NCI-H82 treated with DMSO at 0.1 percent for 48 hours (cell line): ENCODE measurements around the gene FAF1.

Source experiments
- DNase-seq: peaks from one replicate; lab custom pipeline; 2025; ENCODE audit not compliant: unreplicated experiment; lab: John Stamatoyannopoulos, UW

Gene FAF1

GRCh38 chr1:50505427-50505826 is 454.6 kb downstream of the FAF1 start:
- no peak for DNase-seq

- DNase-seq = no peak
Observed at GRCh38 chr1:50503515-50503914, 456.6 kb downstream of the FAF1 start.

- DNase-seq = no peak
Observed at GRCh38 chr1:50502147-50502546, 457.9 kb downstream of the FAF1 start.

GRCh38 chr1:50497007-50497406 is 463.1 kb downstream of the FAF1 start:
- DNase-seq = no peak

- DNase-seq = no peak
Observed at GRCh38 chr1:50493710-50494109, 466.4 kb downstream of the FAF1 start.

GRCh38 chr1:50492142-50492541 is 467.9 kb downstream of the FAF1 start:
- no peak for DNase-seq

GRCh38 chr1:50491142-50491541 is 468.9 kb downstream of the FAF1 start:
- DNase-seq = no peak

GRCh38 chr1:50490640-50491039 is 469.4 kb downstream of the FAF1 start:
- DNase-seq = no peak

- DNase-seq = no peak
Observed at GRCh38 chr1:50488876-50489275, 471.2 kb downstream of the FAF1 start.

GRCh38 chr1:50488356-50488755 is 471.7 kb downstream of the FAF1 start:
- no peak for DNase-seq

GRCh38 chr1:50487725-50488124 is 472.3 kb downstream of the FAF1 start:
- no peak for DNase-seq

GRCh38 chr1:50481142-50481736 is 478.8 kb downstream of the FAF1 start:
- DNase-seq = no peak

GRCh38 chr1:50476800-50477199 is 483.3 kb downstream of the FAF1 start:
- DNase-seq = no peak

- DNase-seq = no peak
Observed at GRCh38 chr1:50474859-50475809, 484.9 kb downstream of the FAF1 start.

GRCh38 chr1:50473513-50473912 is 486.6 kb downstream of the FAF1 start:
- DNase-seq = no peak

GRCh38 chr1:50471967-50472366 is 488.1 kb downstream of the FAF1 start:
- DNase-seq = no peak

GRCh38 chr1:50462964-50463363 is 497.1 kb downstream of the FAF1 start:
- no peak for DNase-seq

- DNase-seq = no peak
Observed at GRCh38 chr1:50458507-50458906, 501.6 kb downstream of the FAF1 start.

- DNase-seq = no peak
Observed at GRCh38 chr1:50454911-50455310, 505.2 kb downstream of the FAF1 start.

- peak; percentile 34 for DNase-seq
Observed at GRCh38 chr1:50453266-50453665, 506.8 kb downstream of the FAF1 start.

GRCh38 chr1:50452700-50453099 is 507.4 kb downstream of the FAF1 start:
- DNase-seq = peak; percentile 31

GRCh38 chr1:50450861-50451653 is 509.0 kb downstream of the FAF1 start:
- DNase-seq = peak; percentile 36
